HepG2 (cell line): ENCODE measurements around the gene ZBTB9. TPM values are rescaled to one million over a fixed set of nuclear protein-coding genes. Genes with fewer than 3 reads are reported as not detected.

Experiments
- CBFB ChIP-seq: sonication (generic); formaldehyde crosslinking; IDR thresholded peaks from 2 replicates; pipeline ENCODE4 v1.4.0; 2020; ENCODE audit warnings: missing genetic modification reagents
- ETV5 ChIP-seq: IDR thresholded peaks from 2 replicates; pipeline ENCODE4 v1.6.1; 2018; ENCODE audit warnings: missing biosample characterization, missing genetic modification reagents, inconsistent platforms, borderline replicate concordance
- FOXA1 ChIP-seq, 2 experiments: fragments of 450-650 bp in 1 of 2; sonication (generic) in 1 of 2; formaldehyde crosslinking in 1 of 2; IDR thresholded peaks; 2 replicates each; pipeline versions ENCODE4 v1.4.0 to v1.6.1; 2016 to 2020; ENCODE audit warnings: missing genetic modification reagents in 1 of 2
- FOXO1 ChIP-seq: sonication (generic); formaldehyde crosslinking; IDR thresholded peaks from 2 replicates; pipeline ENCODE4 v1.4.0; 2020; ENCODE audit warnings: missing genetic modification reagents
- MAZ ChIP-seq, 2 experiments: sonication (generic) in 1 of 2; formaldehyde crosslinking in 1 of 2; IDR thresholded peaks; 2 replicates each; pipeline versions ENCODE4 v1.5.0 to v1.6.1; 2012 to 2020; ENCODE audit warnings: low read depth in 2 of 2, mild to moderate bottlenecking in 2 of 2, borderline replicate concordance in 1 of 2, improper control_type of control experiment in 1 of 2, low read length in 1 of 2, missing genetic modification reagents in 1 of 2, moderate library complexity in 1 of 2
- NR2F1 ChIP-seq, 2 experiments: fragments of 450-650 bp in 1 of 2; formaldehyde crosslinking in 1 of 2; IDR thresholded peaks; 2 replicates each; pipeline versions ENCODE4 v1.5.0 to v1.6.1; 2016 to 2020; ENCODE audit warnings: mild to moderate bottlenecking in 1 of 2, missing compliant biosample characterization in 1 of 2, missing genetic modification reagents in 1 of 2, moderate library complexity in 1 of 2
- SAFB2 ChIP-seq: sonication (generic); formaldehyde crosslinking; IDR thresholded peaks from 2 replicates; pipeline ENCODE4 v1.5.1; 2020; ENCODE audit warnings: missing genetic modification reagents, low read depth, mild to moderate bottlenecking, borderline replicate concordance
- SP1 ChIP-seq, 2 experiments: fragments of 450-650 bp in 1 of 2; sonication (generic) in 1 of 2; formaldehyde crosslinking in 1 of 2; IDR thresholded peaks; 2 replicates each; pipeline versions ENCODE4 v1.4.0 to v1.6.1; 2016 to 2020; ENCODE audit warnings: missing genetic modification reagents in 1 of 2
- TBP ChIP-seq: sonication (generic); formaldehyde crosslinking; IDR thresholded peaks from 2 replicates; pipeline ENCODE4 v1.5.0; 2020; ENCODE audit warnings: missing genetic modification reagents
- ZNF230 ChIP-seq: sonication (generic); formaldehyde crosslinking; IDR thresholded peaks from 2 replicates; pipeline ENCODE4 v1.4.0; 2020; ENCODE audit warnings: mild to moderate bottlenecking, missing genetic modification reagents
- ZNF546 ChIP-seq: sonication (generic); formaldehyde crosslinking; conservative IDR thresholded peaks from 2 replicates; pipeline ENCODE4 v1.8.1; 2023; ENCODE audit warnings: mild to moderate bottlenecking, missing genetic modification reagents
- ZNF549 ChIP-seq: sonication (generic); formaldehyde crosslinking; IDR thresholded peaks from 2 replicates; pipeline ENCODE4 v1.5.0; 2020; ENCODE audit warnings: missing genetic modification reagents
- ZNF552 ChIP-seq: sonication (generic); formaldehyde crosslinking; IDR thresholded peaks from 2 replicates; pipeline ENCODE4 v1.9.0; 2022; ENCODE audit warnings: missing genetic modification reagents, mild to moderate bottlenecking, borderline replicate concordance
- ZNF678 ChIP-seq: sonication (generic); formaldehyde crosslinking; IDR thresholded peaks from 2 replicates; pipeline ENCODE4 v1.4.0; 2020; ENCODE audit warnings: mild to moderate bottlenecking, missing genetic modification reagents
- ZNF772 ChIP-seq: sonication (generic); formaldehyde crosslinking; IDR thresholded peaks from 2 replicates; pipeline ENCODE4 v1.5.0; 2020; ENCODE audit warnings: mild to moderate bottlenecking, missing genetic modification reagents
- polyA plus RNA-seq, 8 experiments: library from polyadenylated mRNA; depleted of rRNA in 3 of 8; stranded (reverse) in 7 of 8; unstranded in 1 of 8; fragments of >200 nt; fragmentation: Illumina TruSeq in 4 of 8; extraction: Trizol in 4 of 8; gene quantifications; 2 replicates each; pipeline versions ENCODE4 v1.2.1 to v1.2.3, GENCODE V29; 2011 to 2016; ENCODE audit warnings: low read depth in 4 of 8, missing spikeins in 1 of 8, mixed read lengths in 1 of 8; ENCODE audit not compliant: insufficient read depth in 1 of 8
- total RNA-seq, 5 experiments: library from RNA; depleted of rRNA; stranded (reverse); fragments of >200 nt; fragmentation: Illumina TruSeq; extraction: Trizol; gene quantifications; 2 replicates each; pipeline ENCODE4 v1.2.3, GENCODE V29; 2016; ENCODE audit warnings: low read depth in 1 of 5
- TF ChIP-seq, protein P1 (sequence below): IDR thresholded peaks from 2 replicates; pipeline ENCODE4 v1.6.1; 2012; ENCODE audit warnings: inconsistent platforms
- TF ChIP-seq, protein P2 (sequence below): sonication (generic); formaldehyde crosslinking; IDR thresholded peaks from 2 replicates; pipeline ENCODE4 v1.4.0; 2020; ENCODE audit warnings: low read depth, mild to moderate bottlenecking, missing genetic modification reagents
- TF ChIP-seq, protein P3 (sequence below): sonication (generic); formaldehyde crosslinking; IDR thresholded peaks from 2 replicates; pipeline ENCODE4 v1.5.0; 2020; ENCODE audit warnings: missing genetic modification reagents
- TF ChIP-seq, protein P4 (sequence below): sonication (generic); formaldehyde crosslinking; IDR thresholded peaks from 2 replicates; pipeline ENCODE4 v1.4.0; 2020; ENCODE audit warnings: missing genetic modification reagents, borderline replicate concordance
- TF ChIP-seq, protein P5 (sequence below): sonication (generic); formaldehyde crosslinking; IDR thresholded peaks from 2 replicates; pipeline ENCODE4 v1.8.0; 2022; ENCODE audit warnings: mild to moderate bottlenecking, missing genetic modification reagents, moderate library complexity

The ZBTB9 gene
- total and polyA plus RNA-seq, 2 of the 13 experiments (the other 11 are each of a cell fraction or from before 2014, with no cell fraction given): 5.3 to 9.2 TPM

DNA sequence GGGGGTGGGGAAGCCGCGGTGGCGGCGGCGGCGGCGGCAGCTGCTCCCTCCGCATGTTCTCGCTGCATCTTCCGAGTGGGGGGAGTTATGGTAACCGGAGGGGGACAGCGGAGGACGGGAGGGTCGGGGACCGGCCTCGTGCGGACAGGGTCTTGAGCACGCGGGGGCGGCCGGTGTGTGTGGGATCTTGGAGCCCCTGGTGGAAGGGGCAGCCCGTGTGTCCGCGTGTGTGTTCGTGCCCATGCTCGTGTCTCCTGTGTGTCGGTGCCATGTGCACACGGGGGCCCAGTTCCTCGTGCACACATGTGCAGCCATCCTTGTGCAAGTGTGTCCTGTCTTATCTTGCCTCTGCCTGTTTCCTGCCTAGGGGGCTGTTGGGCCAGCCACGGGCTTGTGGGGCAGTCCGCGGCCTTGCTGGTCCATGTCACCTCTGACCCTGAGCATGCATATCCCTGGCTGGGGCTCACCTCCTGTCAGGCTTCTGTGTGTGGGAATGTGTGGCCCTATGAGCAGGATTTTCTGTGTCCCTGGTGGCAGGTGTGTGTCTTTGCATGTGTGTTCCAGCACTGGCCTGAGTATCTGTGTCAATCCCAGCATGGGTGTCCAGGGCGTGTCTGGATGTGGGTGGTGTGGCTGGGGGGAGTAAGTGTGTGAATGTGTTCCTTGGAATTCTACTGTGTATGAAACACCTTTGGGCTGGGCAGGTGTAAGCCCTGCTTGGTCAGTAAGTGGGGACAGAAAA, 26.0 kb upstream of the ZBTB9 start (continued):
- TF ChIP-seq ZNF230 (CRISPR knock-in tag) (no peak; the same call in 1 of the 2 replicates), ZNF552 (CRISPR knock-in tag) (0 out of 2 replicates have a peak, but pooled peaks have one; percentile 39), MAZ (IDR thresholded peaks at IDR 0.05; ENCODE audit: borderline replicate concordance, low read depth, low read length) (0 out of 2 replicates have a peak, but pooled peaks have one; percentile 41), MAZ (CRISPR knock-in tag; IDR thresholded peaks at IDR 0.05; ENCODE audit: low read depth) (peak; percentile 24; the same call in 1 of the 2 replicates), ZNF772 (0 out of 2 replicates have a peak, but pooled peaks have one; percentile 19), ZNF549 (no peak), SP1 (IDR thresholded peaks at IDR 0.05) (no peak), SP1 (CRISPR knock-in tag; IDR thresholded peaks at IDR 0.05) (peak; percentile 56; the same call in 1 of the 2 replicates), NR2F1 (CRISPR knock-in tag; IDR thresholded peaks at IDR 0.05) (peak; percentile 66 to 69; a peak in 3 of 4 replicates), CBFB (CRISPR knock-in tag) (0 out of 2 replicates have a peak, but pooled peaks have one; percentile 30), ETV5 (CRISPR knock-in tag) (peak; percentile 26; the same call in 1 of the 2 replicates), SAFB2 (CRISPR knock-in tag) (peak; percentile 78; the same call in 1 of the 2 replicates), ZNF546 (CRISPR knock-in tag) (peak; percentile 67), FOXO1 (CRISPR knock-in tag) (peak; percentile 22; the same call in 1 of the 2 replicates), TBP (CRISPR knock-in tag) (no peak), FOXA1 (IDR thresholded peaks at IDR 0.05) (no peak), FOXA1 (CRISPR knock-in tag; IDR thresholded peaks at IDR 0.05) (peak; percentile 23; the same call in 1 of the 2 replicates), ZNF678 (no peak)
- TF ChIP-seq, protein P1, sequence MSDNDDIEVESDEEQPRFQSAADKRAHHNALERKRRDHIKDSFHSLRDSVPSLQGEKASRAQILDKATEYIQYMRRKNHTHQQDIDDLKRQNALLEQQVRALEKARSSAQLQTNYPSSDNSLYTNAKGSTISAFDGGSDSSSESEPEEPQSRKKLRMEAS: peak; percentile 86
- TF ChIP-seq, protein P2, sequence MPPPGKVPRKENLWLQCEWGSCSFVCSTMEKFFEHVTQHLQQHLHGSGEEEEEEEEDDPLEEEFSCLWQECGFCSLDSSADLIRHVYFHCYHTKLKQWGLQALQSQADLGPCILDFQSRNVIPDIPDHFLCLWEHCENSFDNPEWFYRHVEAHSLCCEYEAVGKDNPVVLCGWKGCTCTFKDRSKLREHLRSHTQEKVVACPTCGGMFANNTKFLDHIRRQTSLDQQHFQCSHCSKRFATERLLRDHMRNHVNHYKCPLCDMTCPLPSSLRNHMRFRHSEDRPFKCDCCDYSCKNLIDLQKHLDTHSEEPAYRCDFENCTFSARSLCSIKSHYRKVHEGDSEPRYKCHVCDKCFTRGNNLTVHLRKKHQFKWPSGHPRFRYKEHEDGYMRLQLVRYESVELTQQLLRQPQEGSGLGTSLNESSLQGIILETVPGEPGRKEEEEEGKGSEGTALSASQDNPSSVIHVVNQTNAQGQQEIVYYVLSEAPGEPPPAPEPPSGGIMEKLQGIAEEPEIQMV (CRISPR knock-in tag): peak; percentile 53; the same call in 1 of the 2 replicates
- TF ChIP-seq, protein P3, sequence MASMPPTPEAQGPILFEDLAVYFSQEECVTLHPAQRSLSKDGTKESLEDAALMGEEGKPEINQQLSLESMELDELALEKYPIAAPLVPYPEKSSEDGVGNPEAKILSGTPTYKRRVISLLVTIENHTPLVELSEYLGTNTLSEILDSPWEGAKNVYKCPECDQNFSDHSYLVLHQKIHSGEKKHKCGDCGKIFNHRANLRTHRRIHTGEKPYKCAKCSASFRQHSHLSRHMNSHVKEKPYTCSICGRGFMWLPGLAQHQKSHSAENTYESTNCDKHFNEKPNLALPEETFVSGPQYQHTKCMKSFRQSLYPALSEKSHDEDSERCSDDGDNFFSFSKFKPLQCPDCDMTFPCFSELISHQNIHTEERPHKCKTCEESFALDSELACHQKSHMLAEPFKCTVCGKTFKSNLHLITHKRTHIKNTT (CRISPR knock-in tag): no peak
- TF ChIP-seq, protein P4, sequence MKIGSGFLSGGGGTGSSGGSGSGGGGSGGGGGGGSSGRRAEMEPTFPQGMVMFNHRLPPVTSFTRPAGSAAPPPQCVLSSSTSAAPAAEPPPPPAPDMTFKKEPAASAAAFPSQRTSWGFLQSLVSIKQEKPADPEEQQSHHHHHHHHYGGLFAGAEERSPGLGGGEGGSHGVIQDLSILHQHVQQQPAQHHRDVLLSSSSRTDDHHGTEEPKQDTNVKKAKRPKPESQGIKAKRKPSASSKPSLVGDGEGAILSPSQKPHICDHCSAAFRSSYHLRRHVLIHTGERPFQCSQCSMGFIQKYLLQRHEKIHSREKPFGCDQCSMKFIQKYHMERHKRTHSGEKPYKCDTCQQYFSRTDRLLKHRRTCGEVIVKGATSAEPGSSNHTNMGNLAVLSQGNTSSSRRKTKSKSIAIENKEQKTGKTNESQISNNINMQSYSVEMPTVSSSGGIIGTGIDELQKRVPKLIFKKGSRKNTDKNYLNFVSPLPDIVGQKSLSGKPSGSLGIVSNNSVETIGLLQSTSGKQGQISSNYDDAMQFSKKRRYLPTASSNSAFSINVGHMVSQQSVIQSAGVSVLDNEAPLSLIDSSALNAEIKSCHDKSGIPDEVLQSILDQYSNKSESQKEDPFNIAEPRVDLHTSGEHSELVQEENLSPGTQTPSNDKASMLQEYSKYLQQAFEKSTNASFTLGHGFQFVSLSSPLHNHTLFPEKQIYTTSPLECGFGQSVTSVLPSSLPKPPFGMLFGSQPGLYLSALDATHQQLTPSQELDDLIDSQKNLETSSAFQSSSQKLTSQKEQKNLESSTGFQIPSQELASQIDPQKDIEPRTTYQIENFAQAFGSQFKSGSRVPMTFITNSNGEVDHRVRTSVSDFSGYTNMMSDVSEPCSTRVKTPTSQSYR (CRISPR knock-in tag): peak; percentile 24; the same call in 1 of the 2 replicates
- TF ChIP-seq, protein P5, sequence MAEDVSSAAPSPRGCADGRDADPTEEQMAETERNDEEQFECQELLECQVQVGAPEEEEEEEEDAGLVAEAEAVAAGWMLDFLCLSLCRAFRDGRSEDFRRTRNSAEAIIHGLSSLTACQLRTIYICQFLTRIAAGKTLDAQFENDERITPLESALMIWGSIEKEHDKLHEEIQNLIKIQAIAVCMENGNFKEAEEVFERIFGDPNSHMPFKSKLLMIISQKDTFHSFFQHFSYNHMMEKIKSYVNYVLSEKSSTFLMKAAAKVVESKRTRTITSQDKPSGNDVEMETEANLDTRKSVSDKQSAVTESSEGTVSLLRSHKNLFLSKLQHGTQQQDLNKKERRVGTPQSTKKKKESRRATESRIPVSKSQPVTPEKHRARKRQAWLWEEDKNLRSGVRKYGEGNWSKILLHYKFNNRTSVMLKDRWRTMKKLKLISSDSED (CRISPR knock-in tag): 0 out of 2 replicates have a peak, but pooled peaks have one; percentile 63
